8988T (cell line): Measurements from ENCODE around the gene F7.

ENCODE experiments used
- DNase-seq: peaks from one replicate; pipeline ENCODE4 v3.0.0; 2011

The F7 gene

GRCh38 chr13:113141601-113141970 lies 36.0 kb downstream of the F7 start:
- DNase-seq, result no peak

- no peak for DNase-seq
Observed at GRCh38 chr13:113142876-113143275, 37.3 kb downstream of the F7 start.

- DNase-seq, result no peak
Observed at GRCh38 chr13:113143466-113144254, 38.1 kb downstream of the F7 start.

DNA sequence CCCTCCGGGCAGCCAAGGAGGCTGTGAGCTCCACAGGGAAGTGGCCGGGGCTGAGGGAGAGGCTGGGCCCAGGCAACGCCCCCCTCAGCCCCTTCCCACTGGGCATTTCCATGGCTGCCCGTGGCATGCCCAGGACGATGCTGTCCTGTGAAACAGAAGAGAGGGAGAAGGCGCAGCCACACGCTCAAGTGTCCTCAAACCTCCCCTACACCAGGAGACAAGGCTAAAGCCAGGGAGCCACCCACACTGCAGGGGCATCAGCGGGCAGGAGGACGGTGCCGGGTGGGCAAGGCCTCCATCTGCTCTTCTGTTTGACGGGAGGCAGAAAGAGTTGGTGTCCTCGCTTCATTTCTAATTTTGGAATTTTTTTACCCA lies 38.7 kb downstream of the F7 start:
- DNase-seq, result no peak

GRCh38 chr13:113145496-113145895 lies 39.9 kb downstream of the F7 start:
- DNase-seq, result no peak

- DNase-seq, result no peak
Observed at GRCh38 chr13:113145911-113146598, 40.5 kb downstream of the F7 start.

GRCh38 chr13:113146750-113147149 lies 41.2 kb downstream of the F7 start:
- no peak for DNase-seq

DNA sequence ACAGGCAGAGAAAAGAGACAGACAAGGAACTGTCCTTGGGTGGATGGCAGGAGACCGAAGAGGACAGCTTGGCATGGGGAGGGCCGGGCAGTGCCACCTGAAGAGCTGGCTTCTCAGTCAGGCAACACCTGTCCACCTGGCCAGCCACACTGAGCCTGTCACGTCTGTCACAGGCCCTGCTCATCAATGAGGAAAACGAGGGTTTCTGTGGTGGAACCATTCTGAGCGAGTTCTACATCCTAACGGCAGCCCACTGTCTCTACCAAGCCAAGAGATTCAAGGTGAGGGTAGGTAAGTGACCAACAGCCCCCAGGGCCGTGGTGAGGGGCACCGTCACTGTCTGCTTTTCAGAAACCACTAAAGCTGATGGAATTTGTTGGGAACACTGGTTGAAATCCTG lies 41.6 kb downstream of the F7 start:
- DNase-seq, result no peak

- DNase-seq, result no peak
Observed at GRCh38 chr13:113148407-113148806, 42.8 kb downstream of the F7 start.

DNA sequence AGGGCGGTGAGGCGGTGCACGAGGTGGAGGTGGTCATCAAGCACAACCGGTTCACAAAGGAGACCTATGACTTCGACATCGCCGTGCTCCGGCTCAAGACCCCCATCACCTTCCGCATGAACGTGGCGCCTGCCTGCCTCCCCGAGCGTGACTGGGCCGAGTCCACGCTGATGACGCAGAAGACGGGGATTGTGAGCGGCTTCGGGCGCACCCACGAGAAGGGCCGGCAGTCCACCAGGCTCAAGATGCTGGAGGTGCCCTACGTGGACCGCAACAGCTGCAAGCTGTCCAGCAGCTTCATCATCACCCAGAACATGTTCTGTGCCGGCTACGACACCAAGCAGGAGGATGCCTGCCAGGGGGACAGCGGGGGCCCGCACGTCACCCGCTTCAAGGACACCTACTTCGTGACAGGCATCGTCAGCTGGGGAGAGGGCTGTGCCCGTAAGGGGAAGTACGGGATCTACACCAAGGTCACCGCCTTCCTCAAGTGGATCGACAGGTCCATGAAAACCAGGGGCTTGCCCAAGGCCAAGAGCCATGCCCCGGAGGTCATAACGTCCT lies 43.4 kb downstream of the F7 start:
- DNase-seq, result no peak

- DNase-seq, result no peak
Observed at GRCh38 chr13:113149711-113150549, 44.3 kb downstream of the F7 start.

DNA sequence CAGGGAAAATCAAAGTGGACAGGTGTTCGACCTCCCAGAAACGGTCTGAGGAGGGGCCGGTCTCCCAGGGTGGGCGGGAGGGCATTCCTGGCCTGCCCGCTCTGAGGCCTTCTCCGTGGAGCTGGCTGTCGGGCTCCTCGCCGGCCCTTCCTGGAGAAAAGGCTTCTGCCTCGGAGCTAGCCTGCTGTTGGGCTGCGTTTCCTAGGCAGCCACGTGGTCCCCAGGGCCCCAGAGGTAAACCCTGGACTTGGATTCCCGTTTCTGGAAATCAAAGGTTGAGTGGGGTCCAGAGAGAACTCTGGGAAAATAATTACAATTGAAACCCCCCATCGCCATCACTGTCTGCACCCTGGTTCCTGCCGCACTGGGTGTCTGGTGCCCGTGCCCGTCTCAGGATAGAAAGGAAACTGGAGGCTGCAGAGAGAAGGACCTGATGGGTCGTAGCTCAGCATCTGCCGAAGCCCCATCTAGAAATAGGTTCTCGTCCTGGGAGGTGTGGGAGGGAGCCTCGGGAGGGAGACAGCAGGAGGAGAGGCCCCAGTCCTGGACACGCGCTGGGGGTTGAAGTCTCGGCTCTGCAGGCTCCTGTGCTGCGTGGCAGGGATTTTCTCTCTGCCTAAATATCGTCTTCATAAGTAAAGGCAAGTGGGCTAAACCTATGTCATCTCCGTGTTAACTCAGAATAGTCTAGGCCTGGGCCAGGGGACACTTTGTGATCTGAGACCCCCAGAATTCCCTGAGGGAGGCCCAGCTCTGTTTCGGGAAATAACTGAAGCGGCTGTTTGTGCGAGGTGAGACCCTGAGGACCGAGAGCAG lies 45.2 kb downstream of the F7 start:
- DNase-seq, result no peak

- DNase-seq, result no peak
Observed at GRCh38 chr13:113151745-113152690, 46.4 kb downstream of the F7 start.

DNA sequence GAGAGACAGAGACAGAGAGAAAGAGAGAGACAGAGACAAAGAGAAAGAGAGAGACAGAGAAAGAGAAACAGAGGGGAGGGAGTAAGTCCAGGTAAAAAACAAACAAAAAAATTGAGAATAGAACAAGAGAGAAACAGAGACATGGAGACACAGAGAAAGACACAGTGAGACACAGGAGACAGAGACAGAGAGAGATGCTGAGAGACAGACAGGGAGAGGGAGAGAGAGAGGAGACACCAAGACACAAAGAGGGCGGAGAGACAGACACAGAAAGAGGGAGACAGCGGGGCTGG lies 47.0 kb downstream of the F7 start:
- DNase-seq, result no peak

DNA sequence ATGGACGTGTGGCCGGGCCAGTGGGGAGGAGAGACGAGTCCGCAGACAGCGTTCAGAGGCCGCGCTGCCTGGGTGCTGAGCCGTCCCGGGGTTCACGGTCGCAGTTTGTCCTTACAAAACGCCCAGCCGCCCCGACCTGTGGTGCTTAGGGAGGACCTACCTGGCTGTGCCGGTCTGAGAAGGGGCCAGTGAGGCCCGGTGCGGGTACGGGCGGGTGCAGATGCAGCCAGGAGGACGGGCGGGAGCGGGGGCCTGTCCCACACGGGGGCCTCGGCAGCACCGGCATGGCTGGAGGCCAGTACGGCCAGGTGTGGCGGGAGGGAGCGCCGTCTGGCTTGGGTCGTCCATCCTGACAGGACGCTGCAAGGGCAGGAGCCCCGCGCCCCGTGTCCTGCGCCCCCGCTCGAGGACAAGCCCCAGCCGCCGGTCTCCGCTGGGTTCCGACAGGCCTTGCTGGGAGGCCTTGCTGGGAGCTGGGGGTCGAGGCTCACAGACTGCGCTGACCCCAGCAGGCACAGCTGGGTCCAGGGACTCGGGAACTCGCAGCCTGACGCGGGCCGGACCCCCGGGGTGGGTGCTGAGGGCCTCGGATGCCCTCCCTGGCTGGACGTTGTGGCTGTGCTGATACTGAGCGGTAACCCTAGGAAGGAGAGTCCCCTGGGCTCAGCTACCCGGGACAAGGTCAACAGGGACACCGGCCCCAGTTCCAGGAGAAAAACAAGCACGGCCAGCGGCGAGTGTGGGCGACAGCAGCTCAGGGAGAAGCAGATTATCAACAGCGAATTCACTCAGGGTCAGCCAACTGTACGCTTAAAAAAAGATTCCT lies 47.6 kb downstream of the F7 start:
- no peak for DNase-seq

DNA sequence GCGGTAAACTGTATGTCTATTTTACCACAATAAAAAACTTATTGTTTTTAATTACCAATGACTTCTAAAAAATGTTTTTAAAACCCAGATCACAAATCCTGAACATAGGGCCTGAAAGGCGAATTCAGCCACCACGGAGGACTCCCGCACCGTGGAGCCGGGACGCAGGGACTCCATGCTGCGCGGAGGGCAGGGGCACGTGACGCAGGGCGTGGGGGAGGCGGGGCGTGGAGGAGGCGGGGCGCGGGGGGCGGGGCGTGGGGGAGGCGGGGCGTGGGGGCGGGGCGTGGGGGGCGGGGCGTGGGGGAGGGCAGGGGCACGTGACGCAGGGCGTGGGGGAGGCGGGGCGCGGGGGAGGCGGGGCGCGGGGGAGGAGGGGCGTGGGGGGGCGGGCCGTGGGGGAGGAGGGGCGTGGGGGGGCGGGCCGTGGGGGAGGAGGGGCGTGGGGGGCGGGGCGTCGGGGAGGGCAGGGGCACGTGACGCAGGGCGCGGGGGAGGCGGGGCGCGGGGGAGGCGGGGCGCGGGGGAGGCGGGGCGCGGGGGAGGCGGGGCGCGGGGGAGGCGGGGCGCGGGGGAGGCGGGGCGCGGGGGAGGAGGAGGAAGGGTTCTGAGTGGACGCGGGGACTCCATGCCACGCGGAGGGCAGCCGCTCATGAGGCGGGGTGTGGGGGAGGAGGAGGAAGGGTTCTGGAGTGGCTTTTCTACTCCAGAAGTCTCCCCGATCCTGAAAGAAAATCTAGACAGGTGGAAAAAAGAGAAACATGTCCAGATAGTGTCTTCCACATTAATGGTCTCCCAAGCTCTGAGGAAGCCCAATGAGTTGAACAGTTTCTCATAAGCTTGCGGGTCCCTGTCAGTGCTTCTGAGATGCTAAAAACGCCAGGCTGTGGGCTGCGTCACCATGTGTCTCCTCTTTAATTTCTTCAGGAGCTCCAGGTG lies 48.5 kb downstream of the F7 start:
- peak; percentile 79 for DNase-seq

- no peak for DNase-seq
Observed at GRCh38 chr13:113155201-113155600, 49.6 kb downstream of the F7 start.

GRCh38 chr13:113155982-113156655 lies 50.5 kb downstream of the F7 start:
- DNase-seq, result no peak
